WTC11 (cell line): ENCODE data around the gene SLC15A1. TPM values are rescaled to one million over a fixed set of nuclear protein-coding genes. Genes with fewer than 3 reads are reported as not detected.

Source experiments
- ATAC-seq: fragments of 200-7000 bp; cut with Tn5 transposase; 2 replicates; pipeline ENCODE4 v1.10.0; 2021; ENCODE audit warnings: mild to moderate bottlenecking, moderate library complexity
- CTCF ChIA-PET: fragments of 300-600 bp; sonication (Branson Sonifier 250); formaldehyde crosslinking; loops from one replicate; lab custom pipeline; 2021; ENCODE audit warnings: antibody characterized with exemption; lab: Charles Lee
- POLR2A ChIA-PET: fragments of 350-600 bp; sonication (Branson Sonifier 250); formaldehyde crosslinking; loops from one replicate; lab custom pipeline; 2021; ENCODE audit warnings: antibody characterized with exemption; lab: Charles Lee
- DNase-seq: peaks from one replicate; pipeline ENCODE4 v3.0.0; 2021; ENCODE audit warnings: low spot score
- H3K27ac Mint-ChIP-seq: 2 replicates; pipeline ENCODE4 v1.8.0; 2021; ENCODE audit warnings: mixed read lengths
- H3K27me3 Mint-ChIP-seq: 2 replicates; pipeline ENCODE4 v1.8.0; 2021; ENCODE audit warnings: low read depth, mild to moderate bottlenecking, moderate library complexity, mixed read lengths
- H3K36me3 Mint-ChIP-seq: 2 replicates; pipeline ENCODE4 v1.8.0; 2021; ENCODE audit warnings: mixed read lengths
- H3K4me1 Mint-ChIP-seq: 2 replicates; pipeline ENCODE4 v1.8.0; 2022; ENCODE audit warnings: mixed read lengths
- H3K4me3 Mint-ChIP-seq: 2 replicates; pipeline ENCODE4 v1.8.0; 2021; ENCODE audit warnings: mild to moderate bottlenecking, moderate library complexity, mixed read lengths
- H3K9me3 Mint-ChIP-seq: 2 replicates; pipeline ENCODE4 v1.8.0; 2021; ENCODE audit warnings: mixed read lengths
- AR ChIP-seq: fragments of 250-450 bp; sonication (Bioruptor Pico); IDR thresholded peaks from 2 replicates; pipeline ENCODE4 v1.9.0; 2021; ENCODE audit warnings: mild to moderate bottlenecking
- CREB1 ChIP-seq: sonication (generic); formaldehyde crosslinking; IDR thresholded peaks from 2 replicates; pipeline ENCODE4 v1.8.0; 2023; ENCODE audit warnings: mild to moderate bottlenecking, missing genetic modification reagents
- CREM ChIP-seq: sonication (generic); formaldehyde crosslinking; IDR thresholded peaks from 2 replicates; pipeline ENCODE4 v1.8.1; 2022; ENCODE audit warnings: mild to moderate bottlenecking, missing genetic modification reagents, moderate library complexity
- CTCF ChIP-seq: fragments of 200-600 bp; IDR thresholded peaks from 2 replicates; pipeline ENCODE4 v1.8.0; 2022; ENCODE audit warnings: antibody characterized with exemption
- E2F5 ChIP-seq: sonication (generic); formaldehyde crosslinking; IDR thresholded peaks from 2 replicates; pipeline ENCODE4 v1.8.1; 2022; ENCODE audit warnings: mild to moderate bottlenecking, moderate library complexity, missing genetic modification reagents
- ELF4 ChIP-seq: sonication (generic); formaldehyde crosslinking; IDR thresholded peaks from 2 replicates; pipeline ENCODE4 v1.8.1; 2022; ENCODE audit warnings: low read depth, mild to moderate bottlenecking, moderate library complexity, missing genetic modification reagents
- ESRRA ChIP-seq: sonication (generic); formaldehyde crosslinking; IDR thresholded peaks from 2 replicates; pipeline ENCODE4 v1.8.1; 2022; ENCODE audit warnings: mild to moderate bottlenecking, missing genetic modification reagents, borderline replicate concordance
- FOXJ3 ChIP-seq: sonication (generic); formaldehyde crosslinking; IDR thresholded peaks from 2 replicates; pipeline ENCODE4 v1.9.0; 2021; ENCODE audit warnings: missing genetic modification reagents, mild to moderate bottlenecking, borderline replicate concordance
- GRHL2 ChIP-seq: fragments of 250-450 bp; sonication (Bioruptor Pico); IDR thresholded peaks from 2 replicates; pipeline ENCODE4 v1.8.0; 2022; ENCODE audit warnings: mild to moderate bottlenecking, moderate library complexity; ENCODE audit not compliant: insufficient replicate concordance, severe bottlenecking
- HMGA2 ChIP-seq: fragments of 250-450 bp; sonication (Bioruptor Pico); IDR thresholded peaks from 2 replicates; pipeline ENCODE4 v1.4.0; 2021; ENCODE audit warnings: mild to moderate bottlenecking, moderate library complexity
- JAZF1 ChIP-seq: fragments of 250-450 bp; sonication (Bioruptor Pico); IDR thresholded peaks from 2 replicates; pipeline ENCODE4 v1.9.0; 2021; ENCODE audit warnings: moderate library complexity, mild to moderate bottlenecking, inconsistent platforms
- MAX ChIP-seq: sonication (generic); formaldehyde crosslinking; IDR thresholded peaks from 2 replicates; pipeline ENCODE4 v1.8.0; 2022; ENCODE audit warnings: mild to moderate bottlenecking, missing genetic modification reagents
- OVOL2 ChIP-seq: fragments of 250-450 bp; sonication (Bioruptor Pico); IDR thresholded peaks from 2 replicates; pipeline ENCODE4 v1.9.0; 2021; ENCODE audit warnings: mild to moderate bottlenecking, borderline replicate concordance
- PRDM15 ChIP-seq: sonication (generic); formaldehyde crosslinking; IDR thresholded peaks from 2 replicates; pipeline ENCODE4 v1.8.0; 2022; ENCODE audit warnings: missing genetic modification reagents
- RELA ChIP-seq: sonication (generic); formaldehyde crosslinking; IDR thresholded peaks from 2 replicates; pipeline ENCODE4 v1.8.1; 2022; ENCODE audit warnings: missing genetic modification reagents, mild to moderate bottlenecking, borderline replicate concordance
- SMAD3 ChIP-seq: sonication (generic); formaldehyde crosslinking; IDR thresholded peaks from 2 replicates; pipeline ENCODE4 v1.8.0; 2022; ENCODE audit warnings: missing genetic modification reagents, mild to moderate bottlenecking, borderline replicate concordance
- SMAD4 ChIP-seq: sonication (generic); formaldehyde crosslinking; IDR thresholded peaks from 2 replicates; pipeline ENCODE4 v1.8.0; 2022; ENCODE audit warnings: mild to moderate bottlenecking, missing genetic modification reagents
- TCF7 ChIP-seq: sonication (generic); formaldehyde crosslinking; IDR thresholded peaks from 2 replicates; pipeline ENCODE4 v1.8.0; 2022; ENCODE audit warnings: mild to moderate bottlenecking, low read depth, missing genetic modification reagents, moderate library complexity
- ZNF532 ChIP-seq: fragments of 250-450 bp; sonication (Bioruptor Pico); IDR thresholded peaks from 2 replicates; pipeline ENCODE4 v1.9.0; 2021; ENCODE audit warnings: mild to moderate bottlenecking, borderline replicate concordance
- total RNA-seq: library from RNA; stranded (reverse); gene quantifications from 3 replicates; pipeline ENCODE4 v1.2.3, GENCODE V29; 2021

Gene SLC15A1
- total RNA-seq, 1 experiment from 2014 or later, result 2.3 TPM

- no peak overlapping the region for H3K4me3 Mint-ChIP-seq
- ATAC-seq, result no peak
- TF ChIP-seq E2F5 (CRISPR knock-in tag) (no peak), ZNF532 (CRISPR knock-in tag) (no peak), FOXJ3 (no peak), TCF7 (CRISPR knock-in tag) (no peak), SMAD4 (CRISPR knock-in tag) (no peak), OVOL2 (CRISPR knock-in tag) (no peak), ELF4 (CRISPR knock-in tag) (no peak), ESRRA (CRISPR knock-in tag) (no peak), RELA (CRISPR knock-in tag) (no peak), CREB1 (no peak)
- DNase-seq, result no peak
- ChIA-PET POLR2A (interaction anchor here (0.6 kb wide), 1 partner anchor 93 kb away, joined by 3 read pairs; no protein-coding TSS in a partner anchor), CTCF (interaction anchor here (1.1 to 1.7 kb wide), 3 partner anchors 31 to 233 kb away, joined by 3 to 4 read pairs (median 3); no protein-coding TSS in a partner anchor)
- H3K4me1 Mint-ChIP-seq, result no peaks in the 10 kb centered on the region
- peaks cover 6% of the 10 kb centered on the region; the same call in 1 of the 2 replicates for H3K36me3 Mint-ChIP-seq
- H3K27me3 Mint-ChIP-seq, result no peaks in the 10 kb centered on the region
- no peaks in the 10 kb centered on the region; the same call in 1 of the 2 replicates for H3K9me3 Mint-ChIP-seq
- H3K27ac Mint-ChIP-seq, result no peak overlapping the region
Measured at GRCh38 chr13:98796191-98796590, 43.7 kb upstream of the SLC15A1 start.

- Mint-ChIP-seq H3K4me1 (no peaks in the 10 kb centered on the region), H3K4me3 (no peak overlapping the region), H3K27me3 (no peaks in the 10 kb centered on the region), H3K27ac (no peak overlapping the region), H3K9me3 (no peaks in the 10 kb centered on the region; the same call in 1 of the 2 replicates), H3K36me3 (peaks cover 6% of the 10 kb centered on the region; the same call in 1 of the 2 replicates)
- ChIA-PET CTCF (interaction anchor here (1.1 to 2.2 kb wide), 3 partner anchors 12 to 47 kb away, joined by 3 to 12 read pairs (median 4); no protein-coding TSS in a partner anchor), POLR2A (no interaction called here)
- no peak for ATAC-seq
- no peak for DNase-seq
- TF ChIP-seq MAX, result no peak
- TF ChIP-seq ELF4 (CRISPR knock-in tag), result no peak
- no peak for TF ChIP-seq CREM (CRISPR knock-in tag)
- TF ChIP-seq FOXJ3, result no peak
- TF ChIP-seq JAZF1 (CRISPR knock-in tag), result no peak
- no peak for TF ChIP-seq HMGA2 (CRISPR knock-in tag)
- no peak for TF ChIP-seq SMAD3 (CRISPR knock-in tag)
- TF ChIP-seq PRDM15 (CRISPR knock-in tag), result no peak
- no peak for TF ChIP-seq GRHL2 (CRISPR knock-in tag)
- TF ChIP-seq AR, result no peak
- no peak for TF ChIP-seq CTCF
Measured at GRCh38 chr13:98795220-98795619, 42.7 kb upstream of the SLC15A1 start.
